ENCODE measurements around the gene ARHGEF2. TPM values are rescaled to one million over a fixed set of nuclear protein-coding genes. Genes with fewer than 3 reads are reported as not detected.
A peak's percentile ranks its signal among the peaks of the same experiment; 100 is the strongest.

ARHGEF2 gene
- total and polyA plus RNA-seq, 2 of the 13 experiments (the other 11 are each of a cell fraction or from before 2014, with no cell fraction given) = 16.1 to 32.1 TPM

GRCh38 chr1:155967341-155968050 is 10.9 kb downstream of the ARHGEF2 start (continued):
- TF ChIP-seq ZBTB33 (CRISPR knock-in tag; IDR thresholded peaks at IDR 0.05) (no peak), FOXK2 (IDR thresholded peaks at IDR 0.05) (peak; percentile 47; the same call in 1 of the 2 replicates), ZNF746 (CRISPR knock-in tag; IDR thresholded peaks at IDR 0.05) (no peak; the same call in 1 of the 2 replicates), PAF1 (CRISPR knock-in tag; IDR thresholded peaks at IDR 0.05) (no peak), CREBL2 (CRISPR knock-in tag; IDR thresholded peaks at IDR 0.05; ENCODE audit: borderline replicate concordance) (no peak), JARID2 (CRISPR knock-in tag; IDR thresholded peaks at IDR 0.05; ENCODE audit: insufficient replicate concordance) (no peak), NRL (CRISPR knock-in tag; IDR thresholded peaks at IDR 0.05; ENCODE audit: borderline replicate concordance) (peak; percentile 45; the same call in 1 of the 2 replicates), RNF2 (conservative IDR thresholded peaks at IDR 0.05; ENCODE audit: low read depth) (peak; percentile 47; the same call in 1 of the 2 replicates), ZNF296 (CRISPR knock-in tag; conservative IDR thresholded peaks at IDR 0.05) (no peak), ZNF644 (CRISPR knock-in tag; IDR thresholded peaks at IDR 0.05; ENCODE audit: low read depth) (peak; percentile 60; the same call in 1 of the 2 replicates), ATF6 (CRISPR knock-in tag; conservative IDR thresholded peaks at IDR 0.05) (no peak), TSC22D2 (CRISPR knock-in tag; IDR thresholded peaks at IDR 0.05; ENCODE audit: borderline replicate concordance) (no peak), SKIL (CRISPR knock-in tag; IDR thresholded peaks at IDR 0.05; ENCODE audit: borderline replicate concordance) (no peak; the same call in 1 of the 2 replicates), SRSF4 (IDR thresholded peaks at IDR 0.05; ENCODE audit: low read depth, low read length, poor library complexity, severe bottlenecking) (no peak), YY1 (IDR thresholded peaks at IDR 0.05; ENCODE audit: insufficient read depth, insufficient replicate concordance, low read depth, low read length) (peak; percentile 23), SYNCRIP (IDR thresholded peaks at IDR 0.05; ENCODE audit: insufficient read depth, low read depth, low read length) (no peak), KAT8 (CRISPR knock-in tag; IDR thresholded peaks at IDR 0.05) (peak; percentile 53), E2F1 (CRISPR knock-in tag; IDR thresholded peaks at IDR 0.05) (no peak), ZNF770 (CRISPR knock-in tag; IDR thresholded peaks at IDR 0.05) (no peak)

Measured in HepG2 (cell line).